Activated CD4-positive, alpha-beta T cell treated with anti-CD3 and anti-CD28 coated beads, Interleukin-2, amount 10 ng/mL, durations not matched to agents 7 days and 5 days (primary cell): Measurements from ENCODE around the gene PGS1. TPM values are rescaled to one million over a fixed set of nuclear protein-coding genes. Genes with fewer than 3 reads are reported as not detected.

ENCODE experiments used
- CTCF ChIA-PET: fragments of 350-600 bp; sonication (Branson Sonifier 250); formaldehyde crosslinking; loops from one replicate; lab custom pipeline; 2021; ENCODE audit warnings: antibody characterized with exemption; lab: Charles Lee
- POLR2A ChIA-PET: fragments of 350-600 bp; sonication (Branson Sonifier 250); formaldehyde crosslinking; loops from one replicate; lab custom pipeline; 2021; ENCODE audit warnings: antibody characterized with exemption; lab: Charles Lee
- DNase-seq: peaks from one replicate; pipeline ENCODE4 v3.0.0-alpha.2; 2020
- H3K27ac Mint-ChIP-seq: one replicate; pipeline ENCODE4 v1.8.0; 2021; ENCODE audit warnings: mild to moderate bottlenecking, moderate library complexity, mixed read lengths
- H3K27me3 Mint-ChIP-seq: one replicate; pipeline ENCODE4 v1.8.0; 2021; ENCODE audit warnings: mixed read lengths
- H3K36me3 Mint-ChIP-seq: one replicate; pipeline ENCODE4 v1.8.0; 2021; ENCODE audit warnings: low read depth, mixed read lengths
- H3K4me1 Mint-ChIP-seq: one replicate; pipeline ENCODE4 v1.8.0; 2021; ENCODE audit warnings: mixed read lengths
- H3K4me3 Mint-ChIP-seq: one replicate; pipeline ENCODE4 v1.8.0; 2021; ENCODE audit warnings: mild to moderate bottlenecking, moderate library complexity, mixed read lengths
- H3K9me3 Mint-ChIP-seq: one replicate; pipeline ENCODE4 v1.8.0; 2021; ENCODE audit warnings: mixed read lengths
- total RNA-seq, 2 experiments: library from RNA; stranded (reverse); gene quantifications; one replicate each; pipeline ENCODE4 v1.2.3, GENCODE V29; 2021

The PGS1 gene
- total RNA-seq, 2 experiments from 2014 or later = 71.1 to 78.3 TPM

DNA sequence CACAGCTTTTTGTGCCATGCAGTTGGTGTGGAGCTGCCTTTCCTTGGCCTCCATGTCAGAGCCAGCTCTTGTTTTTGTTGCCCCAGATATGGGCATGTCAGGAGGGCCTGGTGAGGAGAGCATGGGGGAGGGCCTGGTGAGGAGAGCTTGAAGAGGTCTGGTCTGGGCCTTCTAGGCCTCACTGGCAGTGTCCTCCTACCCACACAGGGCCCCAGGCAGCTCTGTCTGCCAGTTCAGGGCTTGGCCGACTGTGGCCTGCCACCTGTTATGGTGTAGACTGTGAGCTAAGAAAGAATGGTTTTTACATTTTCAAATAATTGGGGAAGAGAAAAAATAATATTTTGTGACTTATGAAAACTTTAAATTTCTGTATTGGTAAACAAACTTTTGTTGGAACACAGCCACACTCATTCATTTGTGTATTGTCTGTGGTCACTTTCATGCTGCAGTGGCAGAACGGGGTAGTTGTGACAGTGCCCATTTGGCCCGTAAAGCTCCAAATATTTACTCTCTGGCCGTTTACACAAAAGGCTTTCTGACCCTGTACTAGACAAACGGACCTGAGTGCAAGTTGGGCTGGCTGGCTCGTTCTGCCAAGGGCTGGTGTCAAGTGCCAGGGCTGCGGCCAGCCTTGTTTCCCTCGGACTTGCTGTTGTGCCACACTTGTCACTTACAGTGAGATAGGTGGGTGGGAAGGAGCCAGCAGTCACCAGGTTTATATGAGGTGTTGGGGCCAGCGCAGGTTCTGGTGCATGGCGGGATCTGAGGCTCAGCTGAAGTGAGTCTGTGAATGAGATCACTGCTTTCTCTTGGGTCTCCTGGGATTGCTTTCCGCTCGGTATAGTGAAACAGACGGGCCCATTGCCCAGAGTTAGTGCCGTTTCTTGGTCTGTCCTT, 18.2 kb downstream of the PGS1 start:
- no peaks in the 10 kb centered on the region for H3K9me3 Mint-ChIP-seq
- H3K4me3 Mint-ChIP-seq = no peak overlapping the region
- POLR2A ChIA-PET = no interaction called here
- H3K36me3 Mint-ChIP-seq = peaks cover 64% of the 10 kb centered on the region
- CTCF ChIA-PET = interaction anchor here (1.2 kb wide), 1 partner anchor 15 kb away, joined by 3 read pairs; no protein-coding TSS in a partner anchor
- H3K27ac Mint-ChIP-seq = peak overlapping the region; percentile 6
- H3K4me1 Mint-ChIP-seq = peaks cover 8% of the 10 kb centered on the region
- H3K27me3 Mint-ChIP-seq = no peaks in the 10 kb centered on the region
- DNase-seq = no peak

DNA sequence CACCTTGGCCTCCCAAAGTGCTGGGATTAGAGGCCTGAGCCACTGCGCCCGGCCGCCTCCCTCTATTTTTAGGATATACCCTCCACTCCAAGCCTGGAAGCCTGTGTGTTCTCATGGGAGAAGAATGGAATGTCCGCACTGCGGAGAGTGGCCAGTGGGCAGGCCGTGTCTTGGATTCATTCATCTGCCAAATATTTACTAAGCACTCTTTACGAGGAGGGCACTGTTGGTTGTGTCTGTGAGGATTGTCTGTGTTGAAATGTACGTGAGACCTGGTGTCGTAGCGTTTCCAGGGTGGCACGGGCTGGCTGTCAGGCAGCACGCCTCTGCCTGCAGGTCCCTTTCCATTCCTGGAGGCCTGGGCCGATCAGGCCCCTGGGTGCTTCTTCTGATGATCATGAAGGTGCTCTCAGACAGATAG, 19.2 kb downstream of the PGS1 start:
- ChIA-PET CTCF (no interaction called here), POLR2A (no interaction called here)
- Mint-ChIP-seq H3K36me3 (peaks cover 70% of the 10 kb centered on the region), H3K9me3 (no peaks in the 10 kb centered on the region), H3K4me3 (no peak overlapping the region), H3K27me3 (no peaks in the 10 kb centered on the region), H3K27ac (no peak overlapping the region), H3K4me1 (peaks cover 5% of the 10 kb centered on the region)
- DNase-seq = no peak

DNA sequence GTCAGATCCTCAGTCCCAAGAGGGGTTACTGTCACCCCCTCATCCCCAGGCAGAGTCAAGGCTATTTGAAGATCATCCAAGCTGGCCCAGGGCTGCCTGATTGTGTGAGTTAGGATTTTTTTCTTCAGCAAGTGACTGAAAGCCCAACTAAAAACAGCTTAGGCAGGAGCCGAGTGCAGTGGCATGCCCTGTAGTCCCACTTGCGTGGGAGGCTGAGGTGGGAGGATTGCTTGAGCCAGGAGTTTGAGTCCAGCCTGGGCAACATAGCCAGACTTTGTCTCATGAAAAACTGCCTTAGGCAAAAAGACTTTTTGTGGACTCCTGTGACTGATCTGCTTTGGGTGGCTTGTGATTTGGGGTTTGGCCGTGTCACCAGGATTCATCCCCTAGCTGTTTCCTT, 19.9 kb downstream of the PGS1 start:
- ChIA-PET CTCF (no interaction called here), POLR2A (no interaction called here)
- H3K4me1 Mint-ChIP-seq = peaks cover 3% of the 10 kb centered on the region
- no peak overlapping the region for H3K4me3 Mint-ChIP-seq
- H3K27ac Mint-ChIP-seq = peak overlapping the region; percentile 19
- no peak for DNase-seq
- H3K27me3 Mint-ChIP-seq = no peaks in the 10 kb centered on the region
- H3K9me3 Mint-ChIP-seq = no peaks in the 10 kb centered on the region
- peaks cover 74% of the 10 kb centered on the region for H3K36me3 Mint-ChIP-seq

DNA sequence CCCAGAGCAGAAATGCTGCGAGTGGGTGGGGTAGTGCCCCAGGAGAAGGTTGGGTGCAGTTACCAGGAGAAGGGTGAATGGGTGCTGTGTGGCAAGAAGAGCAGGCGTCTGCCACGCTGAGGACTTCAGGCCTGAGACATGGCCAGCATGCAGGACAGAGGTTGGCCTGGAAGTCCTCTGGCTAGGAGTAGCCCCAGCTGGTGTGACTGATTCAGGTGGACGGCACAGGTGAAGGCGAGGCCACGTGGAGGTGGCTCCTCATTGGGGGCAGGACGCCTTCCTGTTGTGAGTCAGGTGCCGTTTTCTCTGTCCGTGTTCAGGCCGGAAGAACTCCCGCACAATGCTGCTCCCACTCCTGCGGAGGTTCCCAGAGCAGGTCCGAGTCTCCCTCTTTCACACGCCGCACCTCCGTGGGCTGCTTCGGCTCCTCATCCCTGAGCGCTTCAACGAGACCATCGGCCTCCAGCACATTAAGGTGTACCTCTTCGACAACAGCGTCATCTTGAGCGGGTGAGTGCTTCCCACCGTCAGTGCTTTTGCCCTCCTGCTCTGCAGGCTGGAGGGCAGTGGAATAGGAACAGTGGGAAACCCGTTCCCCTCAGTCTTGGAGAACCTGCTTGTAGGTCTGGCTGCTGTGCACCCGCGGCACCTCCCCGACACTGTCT, 20.7 kb downstream of the PGS1 start:
- no peaks in the 10 kb centered on the region for H3K9me3 Mint-ChIP-seq
- CTCF ChIA-PET = no interaction called here
- H3K36me3 Mint-ChIP-seq = peaks cover 73% of the 10 kb centered on the region
- H3K4me1 Mint-ChIP-seq = no peaks in the 10 kb centered on the region
- H3K4me3 Mint-ChIP-seq = no peak overlapping the region
- H3K27me3 Mint-ChIP-seq = no peaks in the 10 kb centered on the region
- no peak overlapping the region for H3K27ac Mint-ChIP-seq
- no peak for DNase-seq
- POLR2A ChIA-PET = no interaction called here

DNA sequence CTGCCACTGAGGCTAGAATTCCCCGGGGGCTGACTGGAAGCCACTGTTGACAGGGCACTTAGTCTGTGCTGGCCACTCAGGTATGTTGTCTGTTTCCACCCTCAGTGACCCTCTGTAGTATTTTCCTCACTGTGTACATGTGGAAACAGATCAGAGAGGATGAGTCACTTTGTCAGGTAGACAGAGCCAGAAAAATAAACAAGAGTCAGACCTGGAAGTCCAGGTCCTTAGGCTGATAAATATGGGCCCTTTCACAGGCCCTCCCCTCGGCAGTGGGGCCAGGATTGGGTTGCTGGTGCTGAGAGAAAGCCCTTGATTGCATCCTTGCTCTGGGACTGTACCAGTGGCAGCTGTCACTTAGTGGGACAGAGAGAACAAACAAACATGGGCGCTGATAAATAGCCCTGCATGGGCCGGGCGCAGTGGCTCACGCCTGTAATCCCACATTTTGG, 21.3 kb downstream of the PGS1 start:
- CTCF ChIA-PET = interaction anchor here (2.4 kb wide), 1 partner anchor 8 kb away, joined by 12 read pairs; no protein-coding TSS in a partner anchor
- H3K27ac Mint-ChIP-seq = no peak overlapping the region
- no peaks in the 10 kb centered on the region for H3K27me3 Mint-ChIP-seq
- no peak overlapping the region for H3K4me3 Mint-ChIP-seq
- DNase-seq = no peak
- H3K4me1 Mint-ChIP-seq = no peaks in the 10 kb centered on the region
- H3K36me3 Mint-ChIP-seq = peaks cover 76% of the 10 kb centered on the region
- no peaks in the 10 kb centered on the region for H3K9me3 Mint-ChIP-seq
- POLR2A ChIA-PET = no interaction called here

DNA sequence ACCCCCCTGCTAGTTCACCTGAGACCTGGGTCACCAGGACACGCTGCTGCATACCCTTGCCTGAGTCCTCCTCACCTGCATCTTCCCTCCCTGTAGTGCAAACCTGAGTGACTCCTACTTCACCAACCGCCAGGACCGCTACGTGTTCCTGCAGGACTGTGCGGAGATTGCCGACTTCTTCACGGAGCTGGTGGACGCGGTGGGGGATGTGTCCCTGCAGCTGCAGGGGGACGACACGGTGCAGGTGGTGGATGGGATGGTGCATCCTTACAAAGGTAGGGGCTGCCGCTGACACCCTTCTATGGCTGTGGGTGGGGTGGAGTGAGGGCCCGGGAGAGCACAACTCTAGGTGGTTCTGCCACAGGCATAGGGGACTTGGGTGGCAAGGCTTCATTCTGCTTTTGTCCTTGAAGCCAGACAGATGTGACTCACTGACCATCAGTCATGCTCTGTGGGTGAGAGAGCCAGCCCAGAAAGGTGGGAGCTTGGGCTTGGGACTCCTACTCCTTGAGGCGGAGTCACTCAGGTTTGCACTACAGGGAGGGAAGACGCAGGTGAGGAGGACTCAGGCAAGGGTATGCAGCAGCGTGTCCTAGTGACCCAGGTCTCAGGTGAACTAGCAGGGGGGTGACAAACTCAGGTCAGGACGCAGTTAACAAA, 22.3 kb downstream of the PGS1 start:
- CTCF ChIA-PET = interaction anchor here (0.6 to 2.4 kb wide), 7 partner anchors 9 to 309 kb away, joined by 3 to 12 read pairs (median 4); no protein-coding TSS in a partner anchor
- peaks cover 78% of the 10 kb centered on the region for H3K36me3 Mint-ChIP-seq
- peaks cover 4% of the 10 kb centered on the region for H3K4me1 Mint-ChIP-seq
- H3K4me3 Mint-ChIP-seq = no peak overlapping the region
- H3K9me3 Mint-ChIP-seq = no peaks in the 10 kb centered on the region
- POLR2A ChIA-PET = no interaction called here
- no peak overlapping the region for H3K27ac Mint-ChIP-seq
- DNase-seq = no peak
- H3K27me3 Mint-ChIP-seq = no peaks in the 10 kb centered on the region

DNA sequence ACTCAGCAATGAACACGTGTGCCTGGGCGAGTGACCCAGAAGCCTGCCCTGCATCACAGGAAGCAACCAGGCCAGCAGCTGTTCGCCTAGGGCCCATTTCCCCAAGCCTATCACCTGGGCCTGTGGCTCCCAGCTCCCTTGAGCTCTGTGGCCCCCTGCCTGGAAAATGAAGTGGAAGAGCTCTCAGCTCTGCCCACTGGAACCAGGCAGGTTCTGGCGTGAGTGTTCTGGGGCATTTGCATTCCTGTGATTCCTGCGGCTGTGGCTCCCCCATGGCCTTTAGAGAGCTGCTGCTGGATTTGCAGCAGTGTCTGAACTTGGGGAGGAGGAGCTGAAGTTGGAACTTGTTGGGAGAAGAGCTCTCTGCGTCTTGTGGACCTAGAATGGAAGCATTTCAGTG, 22.8 kb downstream of the PGS1 start:
- ChIA-PET POLR2A (no interaction called here), CTCF (interaction anchor here (0.6 to 2.4 kb wide), 8 partner anchors 9 to 309 kb away, joined by 3 to 12 read pairs (median 4); no protein-coding TSS in a partner anchor)
- H3K4me3 Mint-ChIP-seq = no peak overlapping the region
- H3K27ac Mint-ChIP-seq = no peak overlapping the region
- H3K9me3 Mint-ChIP-seq = no peaks in the 10 kb centered on the region
- H3K4me1 Mint-ChIP-seq = peaks cover 5% of the 10 kb centered on the region
- DNase-seq = no peak
- no peaks in the 10 kb centered on the region for H3K27me3 Mint-ChIP-seq
- H3K36me3 Mint-ChIP-seq = peaks cover 74% of the 10 kb centered on the region

DNA sequence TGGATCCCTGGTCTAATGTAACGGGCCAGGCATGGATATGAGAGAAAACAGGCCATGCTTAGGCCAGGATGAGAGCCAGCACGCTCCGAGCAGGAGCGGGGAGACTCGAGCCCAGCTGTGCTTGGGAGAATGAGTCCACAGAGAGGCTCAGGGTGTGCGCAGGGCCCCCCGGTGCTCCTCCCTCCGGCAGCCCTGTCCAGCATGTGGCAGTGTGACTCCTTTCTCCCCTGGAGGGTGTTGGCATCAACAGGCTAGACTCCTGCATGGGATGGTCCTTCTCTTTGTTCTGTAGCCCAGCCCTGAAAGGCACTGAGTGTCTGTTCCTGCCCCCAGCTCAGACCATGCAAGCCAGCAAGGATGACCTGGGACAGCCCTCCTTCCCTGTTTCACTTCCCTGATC, 23.4 kb downstream of the PGS1 start:
- no peak for DNase-seq
- Mint-ChIP-seq H3K27ac (no peak overlapping the region), H3K4me1 (peaks cover 7% of the 10 kb centered on the region), H3K36me3 (peaks cover 70% of the 10 kb centered on the region), H3K4me3 (no peak overlapping the region), H3K9me3 (no peaks in the 10 kb centered on the region), H3K27me3 (no peaks in the 10 kb centered on the region)
- CTCF ChIA-PET = interaction anchor here (0.6 to 2.4 kb wide), 4 partner anchors 11 to 152 kb away, joined by 3 to 12 read pairs (median 4); no protein-coding TSS in a partner anchor
- POLR2A ChIA-PET = no interaction called here

DNA sequence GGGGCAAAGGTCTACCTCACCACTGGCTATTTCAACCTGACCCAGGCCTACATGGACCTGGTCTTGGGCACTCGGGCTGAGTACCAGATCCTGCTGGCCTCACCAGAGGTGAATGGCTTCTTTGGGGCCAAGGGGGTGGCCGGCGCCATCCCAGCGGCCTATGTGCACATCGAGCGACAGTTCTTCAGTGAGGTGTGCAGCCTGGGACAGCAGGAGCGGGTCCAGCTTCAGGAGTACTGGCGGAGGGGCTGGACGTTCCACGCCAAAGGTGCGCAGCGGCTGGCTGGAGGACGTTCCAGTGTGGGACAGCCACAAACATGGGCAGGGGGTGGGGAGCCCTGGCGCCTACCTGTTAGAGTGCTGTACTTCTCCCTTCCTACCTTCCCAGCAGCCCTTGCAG, 25.4 kb downstream of the PGS1 start:
- Mint-ChIP-seq H3K9me3 (no peaks in the 10 kb centered on the region), H3K27ac (no peak overlapping the region), H3K4me1 (peaks cover 24% of the 10 kb centered on the region), H3K4me3 (no peak overlapping the region), H3K36me3 (peaks cover 58% of the 10 kb centered on the region), H3K27me3 (no peaks in the 10 kb centered on the region)
- DNase-seq = no peak
- CTCF ChIA-PET = interaction anchor here (0.5 to 2.1 kb wide), 4 partner anchors 8 to 667 kb away, joined by 3 to 10 read pairs (median 6); no protein-coding TSS in a partner anchor
- POLR2A ChIA-PET = no interaction called here

DNA sequence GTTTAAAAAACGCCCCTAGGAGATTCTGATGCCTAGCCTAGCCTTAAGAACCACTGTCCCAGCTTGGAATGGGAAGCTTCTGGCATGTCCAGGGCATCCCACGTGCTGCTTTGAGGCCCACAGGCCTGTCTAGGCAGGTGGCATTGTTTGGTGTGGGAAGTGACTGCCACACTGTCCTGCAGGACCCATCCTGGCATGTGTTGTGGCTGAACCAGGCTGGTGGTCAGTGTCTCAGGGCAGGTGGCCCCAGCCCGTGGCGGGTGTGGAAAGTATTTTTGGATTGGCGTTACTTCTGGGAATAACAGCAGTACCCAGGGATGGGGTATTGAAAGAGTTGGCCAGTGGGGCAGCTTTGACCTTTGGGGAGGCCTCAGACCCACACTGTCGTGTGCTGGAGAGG, 27.9 kb downstream of the PGS1 start:
- Mint-ChIP-seq H3K4me1 (peaks cover 44% of the 10 kb centered on the region), H3K4me3 (no peak overlapping the region)
- POLR2A ChIA-PET = no interaction called here

DNA sequence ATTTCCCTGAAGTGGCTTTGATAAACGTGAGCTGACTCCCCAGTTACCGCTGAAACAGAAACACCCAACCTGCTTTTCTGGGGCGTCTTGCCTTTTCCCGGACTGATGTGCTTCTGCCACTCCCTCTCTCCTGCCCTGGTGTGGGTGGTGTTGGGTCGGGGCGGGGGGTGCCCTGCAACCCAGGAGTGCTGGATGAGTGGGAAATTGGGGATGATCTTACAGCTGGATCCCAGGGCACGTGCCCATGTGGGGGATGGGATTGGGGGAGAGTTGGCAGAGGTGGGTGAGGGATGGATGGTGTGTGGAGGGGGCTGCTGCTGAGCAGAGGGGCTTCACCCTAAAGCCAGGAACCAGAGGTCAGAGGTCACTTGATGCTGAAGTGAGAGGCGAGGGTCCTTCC, 28.5 kb downstream of the PGS1 start:
- Mint-ChIP-seq H3K27me3 (no peaks in the 10 kb centered on the region), H3K36me3 (peaks cover 32% of the 10 kb centered on the region), H3K27ac (peak overlapping the region; percentile 46), H3K9me3 (no peaks in the 10 kb centered on the region), H3K4me1 (peaks cover 48% of the 10 kb centered on the region), H3K4me3 (no peak overlapping the region)
- ChIA-PET POLR2A (no interaction called here), CTCF (no interaction called here)
- no peak for DNase-seq

More for the DNA sequence above, 27.9 kb downstream of the PGS1 start:
- CTCF ChIA-PET = no interaction called here
- Mint-ChIP-seq H3K27me3 (no peaks in the 10 kb centered on the region), H3K27ac (peak overlapping the region; percentile 46), H3K36me3 (peaks cover 36% of the 10 kb centered on the region), H3K9me3 (no peaks in the 10 kb centered on the region)
- DNase-seq = no peak

DNA sequence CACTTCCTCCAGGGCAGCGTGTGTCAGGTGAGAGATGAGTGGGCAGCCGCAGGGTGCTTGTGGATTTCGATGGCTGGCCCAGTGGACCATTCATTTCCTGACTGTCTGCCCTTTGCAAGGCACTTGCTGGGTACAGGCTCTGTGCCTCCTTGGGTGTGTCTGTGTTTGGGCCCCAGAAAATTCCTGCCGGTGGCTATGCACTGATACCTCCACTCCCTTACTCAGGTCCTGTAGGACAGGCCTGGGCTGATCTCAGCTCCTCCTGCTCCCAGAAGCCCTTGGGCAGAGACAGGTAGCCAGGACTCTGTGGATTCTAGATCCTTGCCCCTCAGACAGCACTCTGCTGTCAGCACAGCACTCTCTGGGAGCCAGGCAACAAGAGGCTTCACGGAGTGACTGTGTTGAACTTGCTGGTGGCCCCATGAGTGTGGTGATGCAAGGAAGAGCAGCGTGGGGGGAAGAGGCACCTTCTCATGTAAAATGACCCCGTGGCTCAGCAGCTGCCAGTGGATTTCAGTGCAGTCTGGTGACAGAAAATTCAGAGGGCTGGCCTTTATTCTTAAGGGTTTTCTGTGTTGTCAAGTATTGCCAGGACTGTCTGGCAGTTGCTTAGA, 29.0 kb downstream of the PGS1 start:
- ChIA-PET POLR2A (no interaction called here), CTCF (interaction anchor here (3.3 kb wide), 1 partner anchor 15 kb away, joined by 14 read pairs; no protein-coding TSS in a partner anchor)
- Mint-ChIP-seq H3K9me3 (no peaks in the 10 kb centered on the region), H3K36me3 (peaks cover 29% of the 10 kb centered on the region), H3K27me3 (no peaks in the 10 kb centered on the region), H3K27ac (peak overlapping the region; percentile 48), H3K4me3 (no peak overlapping the region), H3K4me1 (peaks cover 53% of the 10 kb centered on the region)
- DNase-seq = no peak
